Stimulated activated CD4-positive, alpha-beta T cell treated with anti-CD3 and anti-CD28 coated beads, Interleukin-15, amount 100 ng/mL, for 48 hours (primary cell): ENCODE measurements around the gene ZNF232.
"Not testable (repeated sequence)": the region's sequence is repeated elsewhere in the genome, so short reads cannot be mapped to it uniquely, and the experiment has no call there.

Experiments
- DNase-seq, 2 donors: peaks; one replicate each; pipeline ENCODE4 v3.0.0-alpha.2; 2020; ENCODE audit warnings: low read depth in 2 of 2

ZNF232 gene

GRCh38 chr17:5130261-5130660 lies 18.6 kb upstream of the ZNF232 start:
- DNase-seq: not testable (repeated sequence)

- not testable (repeated sequence) for DNase-seq
These were observed 18.1 kb upstream of the ZNF232 start for GRCh38 chr17:5129770-5130169.

GRCh38 chr17:5128905-5129535 lies 17.3 kb upstream of the ZNF232 start:
- DNase-seq: no peak

GRCh38 chr17:5128387-5128786 lies 16.7 kb upstream of the ZNF232 start:
- not testable (repeated sequence) for DNase-seq

GRCh38 chr17:5127910-5128309 lies 16.2 kb upstream of the ZNF232 start:
- no peak for DNase-seq

GRCh38 chr17:5126719-5127488 lies 15.2 kb upstream of the ZNF232 start:
- no peak for DNase-seq

- not testable (repeated sequence) for DNase-seq
These were observed 13.2 kb upstream of the ZNF232 start for GRCh38 chr17:5124896-5125295.

GRCh38 chr17:5124125-5124760 lies 12.6 kb upstream of the ZNF232 start:
- DNase-seq: not testable (repeated sequence)

GRCh38 chr17:5123343-5124124 lies 11.9 kb upstream of the ZNF232 start:
- DNase-seq: no peak

GRCh38 chr17:5122586-5123342 lies 11.1 kb upstream of the ZNF232 start:
- DNase-seq: no peak

- DNase-seq: not testable (repeated sequence)
These were observed 10.4 kb upstream of the ZNF232 start for GRCh38 chr17:5122056-5122455.

GRCh38 chr17:5121186-5121841 lies 9.6 kb upstream of the ZNF232 start:
- DNase-seq: no peak

GRCh38 chr17:5120436-5121185 lies 8.9 kb upstream of the ZNF232 start:
- not testable (repeated sequence) for DNase-seq

- DNase-seq: no peak
These were observed 8.4 kb upstream of the ZNF232 start for GRCh38 chr17:5120036-5120435.

GRCh38 chr17:5118219-5118618 lies 6.5 kb upstream of the ZNF232 start:
- no peak for DNase-seq

- DNase-seq: no peak
These were observed 4.3 kb upstream of the ZNF232 start, which contains the start of gene USP6 for GRCh38 chr17:5115673-5116651. TSS of gene USP6 (plus strand) at chr17:5116032. CDS start at chr17:5130368, 14,336 bp downstream.

GRCh38 chr17:5110816-5111215 lies 862 bp downstream of the ZNF232 start:
- no peak for DNase-seq

GRCh38 chr17:5100832-5101231 lies 10.8 kb downstream of the ZNF232 start:
- DNase-seq: no peak

- DNase-seq: no peak
These were observed 12.4 kb downstream of the ZNF232 start for GRCh38 chr17:5099271-5099670.
